HEK293 (cell line): ENCODE data around the gene MRPL11.
A peak's percentile ranks its signal among the peaks of the same experiment; 100 is the strongest.

ENCODE experiments used
- GLIS1 ChIP-seq: fragments of 450-650 bp; formaldehyde crosslinking; IDR thresholded peaks from 2 replicates; pipeline ENCODE4 v1.5.1; 2016; ENCODE audit warnings: missing biosample characterization, missing genetic modification characterization
- KLF9 ChIP-seq: fragments of 450-650 bp; formaldehyde crosslinking; IDR thresholded peaks from 2 replicates; pipeline ENCODE4 v1.5.1; 2016; ENCODE audit warnings: missing biosample characterization, missing genetic modification characterization, low read depth
- OSR2 ChIP-seq: fragments of 450-650 bp; formaldehyde crosslinking; IDR thresholded peaks from 2 replicates; pipeline ENCODE4 v1.5.1; 2016; ENCODE audit warnings: missing biosample characterization, missing genetic modification characterization
- REPIN1 ChIP-seq: fragments of 450-650 bp; formaldehyde crosslinking; IDR thresholded peaks from 2 replicates; pipeline ENCODE4 v1.5.1; 2017; ENCODE audit warnings: missing biosample characterization, missing genetic modification characterization, low read depth
- SP7 ChIP-seq: fragments of 450-650 bp; formaldehyde crosslinking; IDR thresholded peaks from 2 replicates; pipeline ENCODE4 v1.5.1; 2016; ENCODE audit warnings: missing biosample characterization, missing genetic modification characterization
- ZBTB20 ChIP-seq: fragments of 450-650 bp; formaldehyde crosslinking; IDR thresholded peaks from 2 replicates; pipeline ENCODE4 v1.5.1; 2016; ENCODE audit warnings: missing biosample characterization, missing genetic modification characterization
- ZBTB21 ChIP-seq: fragments of 450-650 bp; formaldehyde crosslinking; IDR thresholded peaks from 2 replicates; pipeline ENCODE4 v1.5.1; 2017; ENCODE audit warnings: missing biosample characterization, missing genetic modification characterization
- ZBTB8A ChIP-seq: fragments of 450-650 bp; formaldehyde crosslinking; IDR thresholded peaks from 2 replicates; pipeline ENCODE4 v1.5.1; 2016; ENCODE audit warnings: missing biosample characterization, missing genetic modification characterization
- ZFHX2 ChIP-seq: fragments of 450-650 bp; formaldehyde crosslinking; conservative IDR thresholded peaks from 2 replicates; pipeline ENCODE4 v1.5.1; 2016; ENCODE audit warnings: missing biosample characterization, missing genetic modification characterization
- ZIC2 ChIP-seq: fragments of 450-650 bp; formaldehyde crosslinking; IDR thresholded peaks from 2 replicates; pipeline ENCODE4 v1.5.1; 2016; ENCODE audit warnings: missing biosample characterization, missing genetic modification characterization
- ZNF211 ChIP-seq: fragments of 450-650 bp; formaldehyde crosslinking; IDR thresholded peaks from 2 replicates; pipeline ENCODE4 v1.5.1; 2016; ENCODE audit warnings: low read depth, missing biosample characterization, missing genetic modification characterization
- ZNF221 ChIP-seq: fragments of 450-650 bp; formaldehyde crosslinking; IDR thresholded peaks from 2 replicates; pipeline ENCODE4 v1.5.1; 2017; ENCODE audit warnings: missing biosample characterization, missing genetic modification characterization, borderline replicate concordance
- ZNF292 ChIP-seq: fragments of 450-650 bp; formaldehyde crosslinking; IDR thresholded peaks from 2 replicates; pipeline ENCODE4 v1.5.1; 2016; ENCODE audit warnings: low read depth, missing biosample characterization, missing genetic modification characterization, borderline replicate concordance
- ZNF366 ChIP-seq: fragments of 450-650 bp; formaldehyde crosslinking; conservative IDR thresholded peaks from 2 replicates; pipeline ENCODE4 v1.5.1; 2016; ENCODE audit warnings: missing biosample characterization, missing genetic modification characterization
- ZNF404 ChIP-seq: fragments of 450-650 bp; formaldehyde crosslinking; IDR thresholded peaks from 2 replicates; pipeline ENCODE4 v1.5.1; 2017; ENCODE audit warnings: missing biosample characterization, missing genetic modification characterization
- ZNF426 ChIP-seq: fragments of 450-650 bp; formaldehyde crosslinking; IDR thresholded peaks from 2 replicates; pipeline ENCODE4 v1.5.1; 2017; ENCODE audit warnings: missing biosample characterization, missing genetic modification characterization, mild to moderate bottlenecking, inconsistent platforms, moderate library complexity
- ZNF514 ChIP-seq: fragments of 450-650 bp; formaldehyde crosslinking; IDR thresholded peaks from 2 replicates; pipeline ENCODE4 v1.5.1; 2016; ENCODE audit warnings: missing biosample characterization, missing genetic modification characterization
- ZNF549 ChIP-seq: fragments of 450-650 bp; IDR thresholded peaks from 2 replicates; pipeline ENCODE4 v1.5.1; 2018; ENCODE audit warnings: missing biosample characterization, missing genetic modification characterization, mild to moderate bottlenecking, inconsistent platforms, moderate library complexity
- ZNF555 ChIP-seq: fragments of 450-650 bp; formaldehyde crosslinking; conservative IDR thresholded peaks from 2 replicates; pipeline ENCODE4 v1.5.1; 2017; ENCODE audit warnings: missing biosample characterization, mild to moderate bottlenecking, missing genetic modification characterization, inconsistent platforms
- ZNF558 ChIP-seq: fragments of 450-650 bp; formaldehyde crosslinking; IDR thresholded peaks from 2 replicates; pipeline ENCODE4 v1.5.1; 2016; ENCODE audit warnings: missing biosample characterization, missing genetic modification characterization
- ZNF610 ChIP-seq: fragments of 450-650 bp; formaldehyde crosslinking; IDR thresholded peaks from 2 replicates; pipeline ENCODE4 v1.5.1; 2016; ENCODE audit warnings: missing biosample characterization, missing genetic modification characterization, borderline replicate concordance
- ZNF623 ChIP-seq: fragments of 450-650 bp; formaldehyde crosslinking; IDR thresholded peaks from 2 replicates; pipeline ENCODE4 v1.5.1; 2016; ENCODE audit warnings: missing biosample characterization, missing genetic modification characterization
- ZNF624 ChIP-seq: fragments of 450-650 bp; formaldehyde crosslinking; IDR thresholded peaks from 2 replicates; pipeline ENCODE4 v1.5.1; 2017; ENCODE audit warnings: missing biosample characterization, missing genetic modification characterization
- ZNF692 ChIP-seq: fragments of 450-650 bp; formaldehyde crosslinking; IDR thresholded peaks from 2 replicates; pipeline ENCODE4 v1.5.1; 2016; ENCODE audit warnings: missing biosample characterization, missing genetic modification characterization
- ZNF707 ChIP-seq: fragments of 450-650 bp; formaldehyde crosslinking; IDR thresholded peaks from 2 replicates; pipeline ENCODE4 v1.5.1; 2016; ENCODE audit warnings: missing biosample characterization, missing genetic modification characterization
- ZNF747 ChIP-seq: fragments of 450-650 bp; formaldehyde crosslinking; IDR thresholded peaks from 2 replicates; pipeline ENCODE4 v1.5.1; 2016; ENCODE audit warnings: missing biosample characterization, missing genetic modification characterization
- ZNF843 ChIP-seq: fragments of 450-650 bp; formaldehyde crosslinking; IDR thresholded peaks from 2 replicates; pipeline ENCODE4 v1.5.1; 2016; ENCODE audit warnings: missing biosample characterization, missing genetic modification characterization
- TF ChIP-seq, protein P1 (sequence below): fragments of 450-650 bp; formaldehyde crosslinking; optimal IDR thresholded peaks from 2 replicates; pipeline ENCODE3; 2016; ENCODE audit warnings: missing biosample characterization, mild to moderate bottlenecking, missing genetic modification characterization
- TF ChIP-seq, protein P2 (sequence below): fragments of 450-650 bp; formaldehyde crosslinking; IDR thresholded peaks from 2 replicates; pipeline ENCODE4 v1.5.1; 2016; ENCODE audit warnings: missing biosample characterization, missing genetic modification characterization
- TF ChIP-seq, protein P3 (sequence below): fragments of 450-650 bp; IDR thresholded peaks from 2 replicates; pipeline ENCODE4 v1.5.1; 2018; ENCODE audit warnings: missing biosample characterization, mild to moderate bottlenecking, missing genetic modification characterization
- TF ChIP-seq, protein P4 (sequence below): fragments of 450-650 bp; formaldehyde crosslinking; IDR thresholded peaks from 2 replicates; pipeline ENCODE4 v1.5.1; 2016; ENCODE audit warnings: missing biosample characterization, missing genetic modification characterization

Gene MRPL11

GRCh38 chr11:66467034-66467659, 28.5 kb upstream of the MRPL11 start (continued):
- TF ChIP-seq, protein P1, sequence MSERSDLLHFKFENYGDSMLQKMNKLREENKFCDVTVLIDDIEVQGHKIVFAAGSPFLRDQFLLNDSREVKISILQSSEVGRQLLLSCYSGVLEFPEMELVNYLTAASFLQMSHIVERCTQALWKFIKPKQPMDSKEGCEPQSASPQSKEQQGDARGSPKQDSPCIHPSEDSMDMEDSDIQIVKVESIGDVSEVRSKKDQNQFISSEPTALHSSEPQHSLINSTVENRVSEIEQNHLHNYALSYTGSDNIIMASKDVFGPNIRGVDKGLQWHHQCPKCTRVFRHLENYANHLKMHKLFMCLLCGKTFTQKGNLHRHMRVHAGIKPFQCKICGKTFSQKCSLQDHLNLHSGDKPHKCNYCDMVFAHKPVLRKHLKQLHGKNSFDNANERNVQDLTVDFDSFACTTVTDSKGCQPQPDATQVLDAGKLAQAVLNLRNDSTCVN (tag by site-specific recombination): peak; percentile 63
- TF ChIP-seq ZNF707 (no peak), ZNF624 (no peak), ZIC2 (tag by site-specific recombination) (0 out of 2 replicates have a peak, but pooled peaks have one; percentile 18), ZNF366 (tag by site-specific recombination) (no peak), GLIS1 (tag by site-specific recombination) (peak; percentile 33; the same call in 1 of the 2 replicates), REPIN1 (tag by site-specific recombination) (no peak), ZBTB8A (tag by site-specific recombination) (no peak), ZNF747 (tag by site-specific recombination) (no peak), ZBTB20 (tag by site-specific recombination) (peak; percentile 58; the same call in 1 of the 2 replicates), ZNF292 (no peak), KLF9 (no peak), ZNF843 (tag by site-specific recombination) (no peak), SP7 (tag by site-specific recombination) (no peak), ZNF558 (tag by site-specific recombination) (no peak), ZNF221 (tag by site-specific recombination) (no peak), ZNF426 (tag by site-specific recombination) (no peak), ZNF555 (tag by site-specific recombination) (no peak), ZNF610 (tag by site-specific recombination) (no peak), ZNF514 (tag by site-specific recombination) (no peak), ZNF549 (tag by site-specific recombination) (no peak), ZNF211 (tag by site-specific recombination) (no peak), ZNF692 (no peak), ZNF404 (tag by site-specific recombination) (no peak), OSR2 (tag by site-specific recombination) (no peak), ZBTB21 (tag by site-specific recombination) (no peak), ZNF623 (no peak), ZFHX2 (tag by site-specific recombination) (peak; percentile 38)
- TF ChIP-seq, protein P2, sequence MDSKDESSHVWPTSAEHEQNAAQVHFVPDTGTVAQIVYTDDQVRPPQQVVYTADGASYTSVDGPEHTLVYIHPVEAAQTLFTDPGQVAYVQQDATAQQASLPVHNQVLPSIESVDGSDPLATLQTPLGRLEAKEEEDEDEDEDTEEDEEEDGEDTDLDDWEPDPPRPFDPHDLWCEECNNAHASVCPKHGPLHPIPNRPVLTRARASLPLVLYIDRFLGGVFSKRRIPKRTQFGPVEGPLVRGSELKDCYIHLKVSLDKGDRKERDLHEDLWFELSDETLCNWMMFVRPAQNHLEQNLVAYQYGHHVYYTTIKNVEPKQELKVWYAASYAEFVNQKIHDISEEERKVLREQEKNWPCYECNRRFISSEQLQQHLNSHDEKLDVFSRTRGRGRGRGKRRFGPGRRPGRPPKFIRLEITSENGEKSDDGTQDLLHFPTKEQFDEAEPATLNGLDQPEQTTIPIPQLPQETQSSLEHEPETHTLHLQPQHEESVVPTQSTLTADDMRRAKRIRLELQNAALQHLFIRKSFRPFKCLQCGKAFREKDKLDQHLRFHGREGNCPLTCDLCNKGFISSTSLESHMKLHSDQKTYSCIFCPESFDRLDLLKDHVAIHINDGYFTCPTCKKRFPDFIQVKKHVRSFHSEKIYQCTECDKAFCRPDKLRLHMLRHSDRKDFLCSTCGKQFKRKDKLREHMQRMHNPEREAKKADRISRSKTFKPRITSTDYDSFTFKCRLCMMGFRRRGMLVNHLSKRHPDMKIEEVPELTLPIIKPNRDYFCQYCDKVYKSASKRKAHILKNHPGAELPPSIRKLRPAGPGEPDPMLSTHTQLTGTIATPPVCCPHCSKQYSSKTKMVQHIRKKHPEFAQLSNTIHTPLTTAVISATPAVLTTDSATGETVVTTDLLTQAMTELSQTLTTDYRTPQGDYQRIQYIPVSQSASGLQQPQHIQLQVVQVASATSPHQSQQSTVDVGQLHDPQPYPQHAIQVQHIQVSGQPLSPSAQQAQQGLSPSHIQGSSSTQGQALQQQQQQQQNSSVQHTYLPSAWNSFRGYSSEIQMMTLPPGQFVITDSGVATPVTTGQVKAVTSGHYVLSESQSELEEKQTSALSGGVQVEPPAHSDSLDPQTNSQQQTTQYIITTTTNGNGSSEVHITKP (tag by site-specific recombination): peak; percentile 56; the same call in 1 of the 2 replicates
- TF ChIP-seq, protein P3, sequence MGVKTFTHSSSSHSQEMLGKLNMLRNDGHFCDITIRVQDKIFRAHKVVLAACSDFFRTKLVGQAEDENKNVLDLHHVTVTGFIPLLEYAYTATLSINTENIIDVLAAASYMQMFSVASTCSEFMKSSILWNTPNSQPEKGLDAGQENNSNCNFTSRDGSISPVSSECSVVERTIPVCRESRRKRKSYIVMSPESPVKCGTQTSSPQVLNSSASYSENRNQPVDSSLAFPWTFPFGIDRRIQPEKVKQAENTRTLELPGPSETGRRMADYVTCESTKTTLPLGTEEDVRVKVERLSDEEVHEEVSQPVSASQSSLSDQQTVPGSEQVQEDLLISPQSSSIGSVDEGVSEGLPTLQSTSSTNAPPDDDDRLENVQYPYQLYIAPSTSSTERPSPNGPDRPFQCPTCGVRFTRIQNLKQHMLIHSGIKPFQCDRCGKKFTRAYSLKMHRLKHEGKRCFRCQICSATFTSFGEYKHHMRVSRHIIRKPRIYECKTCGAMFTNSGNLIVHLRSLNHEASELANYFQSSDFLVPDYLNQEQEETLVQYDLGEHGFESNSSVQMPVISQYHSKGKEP: no peak
- TF ChIP-seq, protein P4, sequence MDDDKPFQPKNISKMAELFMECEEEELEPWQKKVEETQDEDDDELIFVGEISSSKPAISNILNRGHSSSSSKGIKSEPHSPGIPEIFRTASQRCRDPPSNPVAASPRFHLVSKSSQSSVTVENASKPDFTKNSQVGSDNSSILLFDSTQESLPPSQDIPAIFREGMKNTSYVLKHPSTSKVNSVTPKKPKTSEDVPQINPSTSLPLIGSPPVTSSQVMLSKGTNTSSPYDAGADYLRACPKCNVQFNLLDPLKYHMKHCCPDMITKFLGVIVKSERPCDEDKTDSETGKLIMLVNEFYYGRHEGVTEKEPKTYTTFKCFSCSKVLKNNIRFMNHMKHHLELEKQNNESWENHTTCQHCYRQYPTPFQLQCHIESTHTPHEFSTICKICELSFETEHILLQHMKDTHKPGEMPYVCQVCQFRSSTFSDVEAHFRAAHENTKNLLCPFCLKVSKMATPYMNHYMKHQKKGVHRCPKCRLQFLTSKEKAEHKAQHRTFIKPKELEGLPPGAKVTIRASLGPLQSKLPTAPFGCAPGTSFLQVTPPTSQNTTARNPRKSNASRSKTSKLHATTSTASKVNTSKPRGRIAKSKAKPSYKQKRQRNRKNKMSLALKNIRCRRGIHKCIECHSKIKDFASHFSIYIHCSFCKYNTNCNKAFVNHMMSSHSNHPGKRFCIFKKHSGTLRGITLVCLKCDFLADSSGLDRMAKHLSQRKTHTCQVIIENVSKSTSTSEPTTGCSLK (tag by site-specific recombination): no peak
